ENCODE results near the gene TMEM72. TPM values are rescaled to one million over a fixed set of nuclear protein-coding genes. Genes with fewer than 3 reads are reported as not detected.

Gene TMEM72
- total and polyA plus RNA-seq, 2 experiments from 2014 or later = not detected

GRCh38 chr10:44983895-44984278 lies 72.8 kb downstream of the TMEM72 start:
- no peaks in the 10 kb centered on the region for H3K27me3 ChIP-seq (ENCODE audit: insufficient read depth)
- DNase-seq (ENCODE audit: low spot score) (no peak), ATAC-seq (no peak)
- no peak overlapping the region for H2AFZ ChIP-seq
- no peak overlapping the region for H3K4me2 ChIP-seq
- peaks cover 42% of the 10 kb centered on the region for H3K4me1 ChIP-seq (ENCODE audit: insufficient read depth)
- H3K4me3 Mint-ChIP-seq = no peak overlapping the region
- H3K36me3 Mint-ChIP-seq (ENCODE audit: low read depth) = peaks cover 6% of the 10 kb centered on the region; the same call in 2 of the 3 replicates
- no peaks in the 10 kb centered on the region for H3K9me3 Mint-ChIP-seq
- H3K27ac ChIP-seq (ENCODE audit: low read depth) = no peak overlapping the region
- H3K27me3 Mint-ChIP-seq (ENCODE audit: insufficient read depth, low read depth, poor library complexity) = peaks cover 21% of the 10 kb centered on the region
- no peaks in the 10 kb centered on the region for H3K36me3 ChIP-seq (ENCODE audit: insufficient read depth)
- H3F3A ChIP-seq (replicated peaks; ENCODE audit: low read depth) = no peaks in the 10 kb centered on the region
- no peaks in the 10 kb centered on the region for H3K79me2 ChIP-seq (replicated peaks; ENCODE audit: insufficient read depth)
- H3K27ac Mint-ChIP-seq = no peak overlapping the region
- H4K20me1 ChIP-seq (replicated peaks; ENCODE audit: insufficient read depth) = no peaks in the 10 kb centered on the region; the same call in 1 of the 2 replicates
- TF ChIP-seq CREB1 (CRISPR knock-in tag; IDR thresholded peaks at IDR 0.05; ENCODE audit: low read depth) = no peak
- TF ChIP-seq EZH2phosphoT487 (IDR thresholded peaks at IDR 0.05; ENCODE audit: unreplicated experiment) = no peak
- H3K4me3 ChIP-seq = no peak overlapping the region
- H3K9me2 ChIP-seq (ENCODE audit: insufficient read depth) = no peaks in the 10 kb centered on the region
- H3K4me1 Mint-ChIP-seq = peaks cover 59% of the 10 kb centered on the region

- no peaks in the 10 kb centered on the region for H3K9me3 Mint-ChIP-seq
- DNase-seq (ENCODE audit: low spot score) (no peak), ATAC-seq (no peak)
- Histone ChIP-seq H3K36me3 (ENCODE audit: insufficient read depth) (no peaks in the 10 kb centered on the region), H3K9me2 (ENCODE audit: insufficient read depth) (no peaks in the 10 kb centered on the region), H3K27ac (ENCODE audit: low read depth) (no peak overlapping the region), H3K4me3 (no peak overlapping the region), H3K4me1 (ENCODE audit: insufficient read depth) (peaks cover 43% of the 10 kb centered on the region), H4K20me1 (replicated peaks; ENCODE audit: insufficient read depth) (no peaks in the 10 kb centered on the region; the same call in 1 of the 2 replicates), H3K79me2 (replicated peaks; ENCODE audit: insufficient read depth) (no peaks in the 10 kb centered on the region), H2AFZ (no peak overlapping the region), H3K27me3 (ENCODE audit: insufficient read depth) (no peaks in the 10 kb centered on the region), H3F3A (replicated peaks; ENCODE audit: low read depth) (no peaks in the 10 kb centered on the region), H3K4me2 (no peak overlapping the region)
- no peak overlapping the region for H3K27ac Mint-ChIP-seq
- no peak overlapping the region for H3K4me3 Mint-ChIP-seq
- H3K36me3 Mint-ChIP-seq (ENCODE audit: low read depth) = peaks cover 12% of the 10 kb centered on the region
- peaks cover 20% of the 10 kb centered on the region for H3K27me3 Mint-ChIP-seq (ENCODE audit: insufficient read depth, low read depth, poor library complexity)
- peaks cover 59% of the 10 kb centered on the region for H3K4me1 Mint-ChIP-seq
- no peak for TF ChIP-seq JUNB (IDR thresholded peaks at IDR 0.05; ENCODE audit: unreplicated experiment)
- no peak for TF ChIP-seq CTCF (conservative IDR thresholded peaks at IDR 0.05; ENCODE audit: low read depth in 2 of 2)
These were observed 73.5 kb downstream of the TMEM72 start for GRCh38 chr10:44984671-44985101.

GRCh38 chr10:44985175-44985681 lies 74.1 kb downstream of the TMEM72 start:
- Histone ChIP-seq H3K4me1 (ENCODE audit: insufficient read depth) (peaks cover 43% of the 10 kb centered on the region), H3K27ac (ENCODE audit: low read depth) (no peak overlapping the region), H4K20me1 (replicated peaks; ENCODE audit: insufficient read depth) (no peaks in the 10 kb centered on the region; the same call in 1 of the 2 replicates), H3K9me2 (ENCODE audit: insufficient read depth) (no peaks in the 10 kb centered on the region), H3K4me3 (no peak overlapping the region), H2AFZ (no peak overlapping the region), H3K4me2 (0 out of 2 replicates have a peak overlapping the region, but pooled peaks have one; percentile 24), H3K79me2 (replicated peaks; ENCODE audit: insufficient read depth) (no peaks in the 10 kb centered on the region), H3K36me3 (ENCODE audit: insufficient read depth) (no peaks in the 10 kb centered on the region), H3K27me3 (ENCODE audit: insufficient read depth) (no peaks in the 10 kb centered on the region), H3F3A (replicated peaks; ENCODE audit: low read depth) (no peaks in the 10 kb centered on the region)
- H3K36me3 Mint-ChIP-seq (ENCODE audit: low read depth) = peaks cover 12% of the 10 kb centered on the region
- ATAC-seq (no peak), DNase-seq (ENCODE audit: low spot score) (no peak)
- peaks cover 20% of the 10 kb centered on the region for H3K27me3 Mint-ChIP-seq (ENCODE audit: insufficient read depth, low read depth, poor library complexity)
- no peaks in the 10 kb centered on the region for H3K9me3 Mint-ChIP-seq
- H3K27ac Mint-ChIP-seq = no peak overlapping the region
- H3K4me1 Mint-ChIP-seq = peaks cover 59% of the 10 kb centered on the region
- no peak overlapping the region; the same call in 2 of the 3 replicates for H3K4me3 Mint-ChIP-seq
- no peak for TF ChIP-seq ZNF462 (CRISPR knock-in tag; IDR thresholded peaks at IDR 0.05)
- TF ChIP-seq NANOG (IDR thresholded peaks at IDR 0.05; ENCODE audit: borderline replicate concordance) = no peak
- TF ChIP-seq EZH2 (IDR thresholded peaks at IDR 0.05; ENCODE audit: low read depth, unreplicated experiment) = no peak
- TF ChIP-seq ETS1 (IDR thresholded peaks at IDR 0.05) = no peak

Data from GM23338 (cell line).